ENCODE results near the gene KCNJ10.

KCNJ10 gene

GRCh38 chr1:160068225-160068624 is 1.7 kb downstream of the KCNJ10 start:
- CTCF ChIA-PET = interaction anchor here (0.7 to 3.3 kb wide), 9 partner anchors 9 to 213 kb away, joined by 3 to 24 read pairs (median 9); no protein-coding TSS in a partner anchor
- POLR2A ChIA-PET = no interaction called here
- Histone ChIP-seq H3K4me3 (ENCODE audit: low read depth, low read length) (no peak overlapping the region), H3K9me3 (ENCODE audit: control insufficient read depth, insufficient read depth, low read depth, low read length) (no peaks in the 10 kb centered on the region), H3K4me1 (ENCODE audit: control insufficient read depth, insufficient read depth, low read length) (no peaks in the 10 kb centered on the region; the same call in 1 of the 2 replicates), H3K27ac (ENCODE audit: extremely low read depth, low read depth, low read length) (no peak overlapping the region), H3K36me3 (ENCODE audit: control insufficient read depth in 2 of 2, insufficient read depth in 1 of 2, low read length in 2 of 2) (no peaks in the 10 kb centered on the region)
- TF ChIP-seq KLF1 (tag by site-specific recombination; IDR thresholded peaks at IDR 0.05) (peak; percentile 34), ZNF629 (tag by site-specific recombination; IDR thresholded peaks at IDR 0.05) (no peak)

GRCh38 chr1:160066829-160067745 is 2.9 kb downstream of the KCNJ10 start:
- no peaks in the 10 kb centered on the region for H3K36me3 ChIP-seq (ENCODE audit: control insufficient read depth in 2 of 2, insufficient read depth in 1 of 2, low read length in 2 of 2)
- H3K9me3 ChIP-seq (ENCODE audit: control insufficient read depth, insufficient read depth, low read depth, low read length) = no peaks in the 10 kb centered on the region
- H3K4me1 ChIP-seq (ENCODE audit: control insufficient read depth, insufficient read depth, low read length) = no peaks in the 10 kb centered on the region; the same call in 1 of the 2 replicates
- ChIA-PET POLR2A (no interaction called here), CTCF (interaction anchor here (0.7 to 3.3 kb wide), 8 partner anchors 8 to 42 kb away, joined by 3 to 24 read pairs (median 6); no protein-coding TSS in a partner anchor)
- H3K4me3 ChIP-seq (ENCODE audit: low read depth, low read length) = no peak overlapping the region
- no peak overlapping the region for H3K27ac ChIP-seq (ENCODE audit: extremely low read depth, low read depth, low read length)
- TF ChIP-seq ZFHX2 (tag by site-specific recombination; conservative IDR thresholded peaks at IDR 0.05) = 0 out of 2 replicates have a peak, but pooled peaks have one; percentile 33
- TF ChIP-seq ATF2 (tag by site-specific recombination; IDR thresholded peaks at IDR 0.05; ENCODE audit: low read depth) = no peak
- no peak for TF ChIP-seq ZNF146 (tag by site-specific recombination; IDR thresholded peaks at IDR 0.05)
- TF ChIP-seq ZNF529 (tag by site-specific recombination; IDR thresholded peaks at IDR 0.05; ENCODE audit: insufficient replicate concordance) = no peak
- no peak for TF ChIP-seq ZNF639 (tag by site-specific recombination; IDR thresholded peaks at IDR 0.05)
- no peak for TF ChIP-seq ZNF580 (tag by site-specific recombination; IDR thresholded peaks at IDR 0.05)
- no peak for TF ChIP-seq ZNF202 (tag by site-specific recombination; IDR thresholded peaks at IDR 0.05; ENCODE audit: borderline replicate concordance)
- TF ChIP-seq EGR2 (tag by site-specific recombination; IDR thresholded peaks at IDR 0.05; ENCODE audit: low read depth) = peak; percentile 34; the same call in 1 of the 2 replicates
- TF ChIP-seq ZNF391 (tag by site-specific recombination; IDR thresholded peaks at IDR 0.05; ENCODE audit: borderline replicate concordance, low read depth) = no peak

GRCh38 chr1:160064746-160065145 is 5.2 kb downstream of the KCNJ10 start:
- ChIA-PET POLR2A (no interaction called here), CTCF (interaction anchor here (0.6 to 3.8 kb wide), 3 partner anchors 18 to 172 kb away, joined by 3 to 16 read pairs (median 3); no protein-coding TSS in a partner anchor)

GRCh38 chr1:160064164-160064563 is 5.8 kb downstream of the KCNJ10 start:
- CTCF ChIA-PET = interaction anchor here (0.9 to 3.8 kb wide), 6 partner anchors 12 to 57 kb away, joined by 3 to 16 read pairs (median 7); no protein-coding TSS in a partner anchor
- POLR2A ChIA-PET = interaction anchor here (0.6 kb wide), 1 partner anchor 104 kb away, joined by 4 read pairs; no protein-coding TSS in a partner anchor
- TF ChIP-seq ZNF660 (tag by site-specific recombination; IDR thresholded peaks at IDR 0.05) (no peak), ZNF175 (tag by site-specific recombination; IDR thresholded peaks at IDR 0.05) (no peak), ZNF548 (tag by site-specific recombination; IDR thresholded peaks at IDR 0.05) (no peak), SCRT1 (tag by site-specific recombination; IDR thresholded peaks at IDR 0.05; ENCODE audit: borderline replicate concordance) (no peak), OSR2 (tag by site-specific recombination; IDR thresholded peaks at IDR 0.05) (no peak), ZNF23 (tag by site-specific recombination; IDR thresholded peaks at IDR 0.05; ENCODE audit: borderline replicate concordance) (no peak), ZBTB49 (tag by site-specific recombination; IDR thresholded peaks at IDR 0.05; ENCODE audit: low read depth) (no peak), GLI4 (tag by site-specific recombination; IDR thresholded peaks at IDR 0.05) (no peak), SCRT2 (tag by site-specific recombination; IDR thresholded peaks at IDR 0.05) (no peak), ZNF473 (tag by site-specific recombination; IDR thresholded peaks at IDR 0.05) (no peak)

More at GRCh38 chr1:160064746-160065145, 5.2 kb downstream of the KCNJ10 start:
- no peak for TF ChIP-seq ZNF596 (tag by site-specific recombination; IDR thresholded peaks at IDR 0.05)
- H3K36me3 ChIP-seq (ENCODE audit: control insufficient read depth in 2 of 2, insufficient read depth in 1 of 2, low read length in 2 of 2) = no peaks in the 10 kb centered on the region
- H3K27ac ChIP-seq (ENCODE audit: extremely low read depth, low read depth, low read length) = no peak overlapping the region
- H3K4me3 ChIP-seq (ENCODE audit: low read depth, low read length) = no peak overlapping the region
- H3K4me1 ChIP-seq (ENCODE audit: control insufficient read depth, insufficient read depth, low read length) = no peaks in the 10 kb centered on the region
- H3K9me3 ChIP-seq (ENCODE audit: control insufficient read depth, insufficient read depth, low read depth, low read length) = no peaks in the 10 kb centered on the region

More at GRCh38 chr1:160064164-160064563, 5.8 kb downstream of the KCNJ10 start:
- Histone ChIP-seq H3K4me1 (ENCODE audit: control insufficient read depth, insufficient read depth, low read length) (no peaks in the 10 kb centered on the region), H3K36me3 (ENCODE audit: control insufficient read depth in 2 of 2, insufficient read depth in 1 of 2, low read length in 2 of 2) (no peaks in the 10 kb centered on the region), H3K4me3 (ENCODE audit: low read depth, low read length) (no peak overlapping the region), H3K9me3 (ENCODE audit: control insufficient read depth, insufficient read depth, low read depth, low read length) (no peaks in the 10 kb centered on the region), H3K27ac (ENCODE audit: extremely low read depth, low read depth, low read length) (no peak overlapping the region)
